RWPE2 (cell line): ENCODE results near the gene CNEP1R1.

Experiments used
- ATAC-seq: fragments of 200-7000 bp; cut with Tn5 transposase; 3 replicates; pipeline ENCODE4 v1.9.1; 2021; ENCODE audit warnings: low read depth
- DNase-seq: peaks from one replicate; pipeline ENCODE4 v3.0.0-alpha.2; 2020; ENCODE audit warnings: low spot score
- H3K27ac ChIP-seq: fragments of 450-650 bp; 2 replicates; pipeline ENCODE4 v1.5.1; 2017; ENCODE audit warnings: mild to moderate bottlenecking; ENCODE audit not compliant: poor library complexity, severe bottlenecking
- H3K27me3 ChIP-seq: fragments of 250-450 bp; sonication (Bioruptor Pico); 2 replicates; pipeline ENCODE4 v1.5.1; 2021; ENCODE audit warnings: mild to moderate bottlenecking, moderate library complexity; ENCODE audit not compliant: insufficient read depth, poor library complexity, severe bottlenecking
- H3K36me3 ChIP-seq: fragments of 250-450 bp; sonication (Bioruptor Pico); 2 replicates; pipeline ENCODE4 v1.5.1; 2020; ENCODE audit warnings: low read depth, mild to moderate bottlenecking, moderate library complexity
- H3K4me1 ChIP-seq: fragments of 250-450 bp; sonication (Bioruptor Pico); 2 replicates; pipeline ENCODE4 v1.5.1; 2021; ENCODE audit warnings: mild to moderate bottlenecking, moderate library complexity; ENCODE audit not compliant: insufficient read depth, poor library complexity, severe bottlenecking
- H3K4me3 ChIP-seq: fragments of 250-450 bp; sonication (Bioruptor Pico); 2 replicates; pipeline ENCODE4 v1.5.1; 2021; ENCODE audit warnings: mild to moderate bottlenecking, moderate library complexity; ENCODE audit not compliant: severe bottlenecking
- H3K9me3 ChIP-seq: fragments of 250-450 bp; sonication (Bioruptor Pico); 2 replicates; pipeline ENCODE4 v1.5.1; 2021; ENCODE audit warnings: mild to moderate bottlenecking, moderate library complexity; ENCODE audit not compliant: severe bottlenecking
- TF ChIP-seq, protein P1 (sequence below): fragments of 450-650 bp; IDR thresholded peaks from one replicate; pipeline ENCODE4 v1.5.1; 2017; ENCODE audit warnings: mild to moderate bottlenecking, moderate library complexity; ENCODE audit not compliant: poor library complexity, severe bottlenecking

CNEP1R1 gene

GRCh38 chr16:50024207-50024606 is 818 bp upstream of the CNEP1R1 start:
- Histone ChIP-seq H3K4me3 (no peak overlapping the region), H3K27me3 (no peaks in the 10 kb centered on the region), H3K9me3 (no peaks in the 10 kb centered on the region), H3K4me1 (peaks cover 10% of the 10 kb centered on the region), H3K27ac (no peak overlapping the region), H3K36me3 (peaks cover 28% of the 10 kb centered on the region)
- DNase-seq (no peak), ATAC-seq (no peak)
- TF ChIP-seq, protein P1, sequence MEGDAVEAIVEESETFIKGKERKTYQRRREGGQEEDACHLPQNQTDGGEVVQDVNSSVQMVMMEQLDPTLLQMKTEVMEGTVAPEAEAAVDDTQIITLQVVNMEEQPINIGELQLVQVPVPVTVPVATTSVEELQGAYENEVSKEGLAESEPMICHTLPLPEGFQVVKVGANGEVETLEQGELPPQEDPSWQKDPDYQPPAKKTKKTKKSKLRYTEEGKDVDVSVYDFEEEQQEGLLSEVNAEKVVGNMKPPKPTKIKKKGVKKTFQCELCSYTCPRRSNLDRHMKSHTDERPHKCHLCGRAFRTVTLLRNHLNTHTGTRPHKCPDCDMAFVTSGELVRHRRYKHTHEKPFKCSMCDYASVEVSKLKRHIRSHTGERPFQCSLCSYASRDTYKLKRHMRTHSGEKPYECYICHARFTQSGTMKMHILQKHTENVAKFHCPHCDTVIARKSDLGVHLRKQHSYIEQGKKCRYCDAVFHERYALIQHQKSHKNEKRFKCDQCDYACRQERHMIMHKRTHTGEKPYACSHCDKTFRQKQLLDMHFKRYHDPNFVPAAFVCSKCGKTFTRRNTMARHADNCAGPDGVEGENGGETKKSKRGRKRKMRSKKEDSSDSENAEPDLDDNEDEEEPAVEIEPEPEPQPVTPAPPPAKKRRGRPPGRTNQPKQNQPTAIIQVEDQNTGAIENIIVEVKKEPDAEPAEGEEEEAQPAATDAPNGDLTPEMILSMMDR = no peak

DNA sequence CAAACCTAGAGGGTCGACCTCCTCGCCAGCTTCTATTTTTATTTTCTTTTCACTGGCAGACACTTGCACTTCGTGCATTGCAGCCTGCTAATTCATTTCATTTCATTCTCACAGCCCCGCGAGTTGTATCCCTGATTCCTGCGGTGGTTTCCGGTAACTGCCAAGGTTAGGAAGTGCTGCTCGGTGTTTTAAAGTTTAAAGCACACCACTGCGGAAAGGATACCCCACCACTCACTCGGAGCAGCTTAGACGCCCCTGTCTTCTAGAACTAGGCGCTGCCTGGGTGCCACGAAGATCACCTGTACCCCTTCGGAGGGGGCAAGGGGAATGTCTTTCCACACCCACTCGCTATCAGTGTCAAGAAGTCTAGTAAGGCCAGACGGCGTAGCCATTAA is 509 bp downstream of the CNEP1R1 start:
- Histone ChIP-seq H3K4me1 (peaks cover 10% of the 10 kb centered on the region), H3K27me3 (no peaks in the 10 kb centered on the region), H3K27ac (peak overlapping the region; percentile 27), H3K36me3 (peaks cover 42% of the 10 kb centered on the region), H3K4me3 (peak overlapping the region; percentile 94), H3K9me3 (no peaks in the 10 kb centered on the region)
- DNase-seq (no peak), ATAC-seq (peak; percentile 22)
- TF ChIP-seq, protein P1 = no peak

DNA sequence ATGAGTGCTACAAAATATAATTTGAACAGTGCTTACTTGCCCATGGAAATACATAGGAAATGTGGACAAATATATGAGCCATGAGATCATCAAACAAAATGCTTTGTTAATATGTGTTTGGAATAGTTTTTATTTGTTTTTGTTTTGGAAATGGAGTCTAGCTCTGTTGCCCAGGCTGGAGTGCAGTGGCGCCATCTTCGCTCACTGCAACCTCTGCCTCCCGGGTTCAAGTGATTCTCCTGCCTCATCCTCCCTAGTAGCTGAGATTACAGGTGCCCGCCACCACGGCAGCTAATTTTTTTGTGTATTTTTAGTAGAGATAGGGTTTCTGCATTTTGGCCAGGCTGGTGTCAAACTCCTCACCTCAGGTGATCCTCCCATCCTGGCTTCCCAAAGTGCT is 2.8 kb downstream of the CNEP1R1 start:
- no peaks in the 10 kb centered on the region for H3K27me3 ChIP-seq
- no peaks in the 10 kb centered on the region for H3K9me3 ChIP-seq
- peaks cover 63% of the 10 kb centered on the region for H3K36me3 ChIP-seq
- TF ChIP-seq, protein P1 = no peak
- DNase-seq (no peak), ATAC-seq (no peak)
- no peak overlapping the region for H3K4me3 ChIP-seq
- H3K27ac ChIP-seq = no peak overlapping the region
- H3K4me1 ChIP-seq = peaks cover 10% of the 10 kb centered on the region

- no peaks in the 10 kb centered on the region for H3K4me1 ChIP-seq
Observed at GRCh38 chr16:50035468-50035992, 10.5 kb downstream of the CNEP1R1 start.

DNA sequence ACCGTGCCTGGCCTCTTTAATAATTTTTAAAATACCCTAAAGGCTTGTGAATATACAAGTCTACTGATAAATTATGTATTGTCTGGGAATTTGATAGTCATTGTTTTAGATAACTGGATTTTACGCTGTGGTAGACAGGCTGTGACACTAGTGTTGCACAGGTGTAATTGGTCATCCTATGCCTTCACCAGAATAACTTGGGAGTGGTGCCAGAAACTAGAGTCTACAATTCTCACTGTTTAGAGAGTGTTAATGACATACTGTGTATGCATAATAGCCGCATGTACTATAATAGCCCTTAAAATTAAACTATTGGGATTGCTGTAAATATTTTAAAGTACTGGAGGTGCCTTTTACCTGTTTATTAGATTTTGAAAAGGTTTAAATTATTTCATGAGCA is 11.4 kb downstream of the CNEP1R1 start:
- ATAC-seq = no peak
- no peak overlapping the region for H3K27ac ChIP-seq

More at GRCh38 chr16:50035468-50035992, 10.5 kb downstream of the CNEP1R1 start:
- H3K27ac ChIP-seq = no peak overlapping the region
- no peaks in the 10 kb centered on the region for H3K9me3 ChIP-seq
- DNase-seq (no peak), ATAC-seq (no peak)
- H3K4me3 ChIP-seq = no peak overlapping the region
- no peaks in the 10 kb centered on the region for H3K27me3 ChIP-seq
- TF ChIP-seq, protein P1 = no peak
- H3K36me3 ChIP-seq = peaks cover 64% of the 10 kb centered on the region

More for the DNA sequence above, 11.4 kb downstream of the CNEP1R1 start:
- Histone ChIP-seq H3K9me3 (no peaks in the 10 kb centered on the region), H3K27me3 (no peaks in the 10 kb centered on the region), H3K36me3 (peaks cover 55% of the 10 kb centered on the region), H3K4me3 (no peak overlapping the region), H3K4me1 (no peaks in the 10 kb centered on the region)
- TF ChIP-seq, protein P1 = no peak
- DNase-seq = no peak
